ENCODE data around the gene CCNJL.

DNA sequence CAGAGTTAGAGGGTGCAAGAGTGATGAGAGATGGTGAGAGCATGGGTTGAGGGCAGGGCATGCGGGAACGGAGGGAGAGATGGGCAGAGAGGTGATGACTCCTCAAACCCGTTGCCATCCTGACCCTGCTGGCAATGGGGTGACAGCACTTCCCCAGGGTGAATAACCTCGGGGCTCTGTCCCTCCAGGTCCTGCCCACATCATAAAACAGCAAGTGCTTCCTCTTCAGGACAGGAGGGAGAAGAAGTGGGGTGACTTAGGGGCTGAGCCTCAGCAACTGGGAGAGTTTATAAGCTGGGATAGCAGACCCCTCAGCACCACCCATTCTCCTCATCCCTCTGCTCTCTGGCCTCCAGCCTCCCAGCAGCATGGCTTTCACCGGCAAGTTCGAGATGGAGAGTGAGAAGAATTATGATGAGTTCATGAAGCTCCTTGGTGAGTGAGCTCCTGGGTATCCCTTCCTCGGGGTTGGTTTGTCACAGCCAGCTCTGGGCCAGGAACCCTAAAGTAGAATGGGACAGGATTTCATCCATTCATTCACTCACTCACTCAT lies 83.1 kb downstream of the CCNJL start, which contains the start of gene FABP6:
- TF ChIP-seq, protein P1, sequence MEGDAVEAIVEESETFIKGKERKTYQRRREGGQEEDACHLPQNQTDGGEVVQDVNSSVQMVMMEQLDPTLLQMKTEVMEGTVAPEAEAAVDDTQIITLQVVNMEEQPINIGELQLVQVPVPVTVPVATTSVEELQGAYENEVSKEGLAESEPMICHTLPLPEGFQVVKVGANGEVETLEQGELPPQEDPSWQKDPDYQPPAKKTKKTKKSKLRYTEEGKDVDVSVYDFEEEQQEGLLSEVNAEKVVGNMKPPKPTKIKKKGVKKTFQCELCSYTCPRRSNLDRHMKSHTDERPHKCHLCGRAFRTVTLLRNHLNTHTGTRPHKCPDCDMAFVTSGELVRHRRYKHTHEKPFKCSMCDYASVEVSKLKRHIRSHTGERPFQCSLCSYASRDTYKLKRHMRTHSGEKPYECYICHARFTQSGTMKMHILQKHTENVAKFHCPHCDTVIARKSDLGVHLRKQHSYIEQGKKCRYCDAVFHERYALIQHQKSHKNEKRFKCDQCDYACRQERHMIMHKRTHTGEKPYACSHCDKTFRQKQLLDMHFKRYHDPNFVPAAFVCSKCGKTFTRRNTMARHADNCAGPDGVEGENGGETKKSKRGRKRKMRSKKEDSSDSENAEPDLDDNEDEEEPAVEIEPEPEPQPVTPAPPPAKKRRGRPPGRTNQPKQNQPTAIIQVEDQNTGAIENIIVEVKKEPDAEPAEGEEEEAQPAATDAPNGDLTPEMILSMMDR (IDR thresholded peaks at IDR 0.05): no peak
- no peak for TF ChIP-seq ZFX (IDR thresholded peaks at IDR 0.05; ENCODE audit: borderline replicate concordance)

Data from 22Rv1 (cell line).